Measurements from ENCODE around the gene MAGI1.

The MAGI1 gene

DNA sequence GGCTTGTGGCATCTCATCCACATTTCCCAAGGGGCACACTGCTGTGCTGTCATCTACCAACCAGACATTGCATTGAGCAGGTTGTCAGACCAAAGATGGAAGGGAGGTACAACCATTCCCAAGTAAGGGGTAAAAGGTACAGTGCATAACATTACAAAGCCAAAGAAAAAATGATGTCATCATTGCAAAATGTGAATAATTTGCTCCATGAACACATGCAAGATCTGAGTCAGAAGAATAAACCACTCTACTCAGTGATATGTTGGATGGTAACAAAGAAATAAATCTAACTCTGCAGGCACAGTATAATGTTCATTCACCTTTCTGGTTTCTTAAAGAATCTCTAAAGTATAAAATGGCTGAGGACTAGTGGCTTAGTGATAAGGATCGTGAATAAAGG lies 202.7 kb downstream of the MAGI1 start:
- H3K79me2 ChIP-seq (ENCODE audit: insufficient read depth, low read depth) = no peaks in the 10 kb centered on the region
- H3K27me3 ChIP-seq (ENCODE audit: insufficient read depth, low read depth) = no peaks in the 10 kb centered on the region
- H3K4me2 ChIP-seq = no peak overlapping the region
- TF ChIP-seq, protein P1, sequence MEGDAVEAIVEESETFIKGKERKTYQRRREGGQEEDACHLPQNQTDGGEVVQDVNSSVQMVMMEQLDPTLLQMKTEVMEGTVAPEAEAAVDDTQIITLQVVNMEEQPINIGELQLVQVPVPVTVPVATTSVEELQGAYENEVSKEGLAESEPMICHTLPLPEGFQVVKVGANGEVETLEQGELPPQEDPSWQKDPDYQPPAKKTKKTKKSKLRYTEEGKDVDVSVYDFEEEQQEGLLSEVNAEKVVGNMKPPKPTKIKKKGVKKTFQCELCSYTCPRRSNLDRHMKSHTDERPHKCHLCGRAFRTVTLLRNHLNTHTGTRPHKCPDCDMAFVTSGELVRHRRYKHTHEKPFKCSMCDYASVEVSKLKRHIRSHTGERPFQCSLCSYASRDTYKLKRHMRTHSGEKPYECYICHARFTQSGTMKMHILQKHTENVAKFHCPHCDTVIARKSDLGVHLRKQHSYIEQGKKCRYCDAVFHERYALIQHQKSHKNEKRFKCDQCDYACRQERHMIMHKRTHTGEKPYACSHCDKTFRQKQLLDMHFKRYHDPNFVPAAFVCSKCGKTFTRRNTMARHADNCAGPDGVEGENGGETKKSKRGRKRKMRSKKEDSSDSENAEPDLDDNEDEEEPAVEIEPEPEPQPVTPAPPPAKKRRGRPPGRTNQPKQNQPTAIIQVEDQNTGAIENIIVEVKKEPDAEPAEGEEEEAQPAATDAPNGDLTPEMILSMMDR (conservative IDR thresholded peaks at IDR 0.05; ENCODE audit: low read depth, low read length) = no peak
- no peak overlapping the region for H3K4me3 ChIP-seq (IDR thresholded peaks at IDR 0.05; ENCODE audit: insufficient read depth, low read depth, low read length)
- H3K27ac ChIP-seq = no peak overlapping the region
- H3K4me1 ChIP-seq (ENCODE audit: low read depth, poor library complexity, severe bottlenecking) = peaks cover 42% of the 10 kb centered on the region
- H3K36me3 ChIP-seq (ENCODE audit: insufficient read depth) = no peaks in the 10 kb centered on the region
- no peak overlapping the region for H3K9ac ChIP-seq
- no peak overlapping the region for H2AFZ ChIP-seq (ENCODE audit: low read depth)
- no peaks in the 10 kb centered on the region for H4K20me1 ChIP-seq (ENCODE audit: insufficient read depth)

DNA sequence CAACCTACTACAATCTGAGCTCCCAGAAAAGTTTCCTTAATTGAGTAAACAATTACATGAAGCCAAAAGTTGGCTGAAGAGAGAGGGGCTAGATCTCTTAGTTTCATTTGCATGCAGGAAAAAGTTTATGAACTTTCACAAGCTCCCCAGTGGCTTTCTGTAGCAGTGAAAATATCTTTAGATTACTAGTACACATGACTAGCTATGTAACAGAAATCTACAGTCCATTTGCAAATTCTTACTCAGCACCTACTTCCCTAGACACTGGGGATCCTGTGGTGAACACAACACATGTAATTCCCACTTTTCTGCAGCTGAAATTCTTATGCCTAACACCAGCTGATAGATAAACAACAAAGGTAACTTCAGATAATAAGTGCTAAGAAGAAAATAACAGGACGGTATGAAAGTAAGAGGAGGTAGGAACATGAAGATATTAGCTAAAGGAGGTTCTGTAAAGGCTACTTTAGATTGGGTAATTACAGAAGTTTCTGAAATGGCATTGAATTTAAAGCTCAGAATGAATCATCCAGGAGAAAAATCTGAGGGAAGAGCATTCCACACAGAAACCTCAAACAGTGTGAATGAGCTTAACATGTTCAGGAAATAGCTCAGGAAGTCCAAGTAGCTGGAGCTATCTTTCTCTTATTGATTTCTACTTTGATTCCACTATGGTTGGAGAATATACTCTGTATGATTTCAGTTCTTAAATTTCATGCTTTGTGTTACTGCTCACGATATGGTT lies 204.8 kb downstream of the MAGI1 start:
- Histone ChIP-seq H3K9ac (no peak overlapping the region), H4K20me1 (ENCODE audit: insufficient read depth) (no peaks in the 10 kb centered on the region), H3K27ac (no peak overlapping the region), H2AFZ (ENCODE audit: low read depth) (no peak overlapping the region), H3K4me3 (IDR thresholded peaks at IDR 0.05; ENCODE audit: insufficient read depth, low read depth, low read length) (no peak overlapping the region), H3K4me2 (peak overlapping the region; percentile 53), H3K27me3 (ENCODE audit: insufficient read depth, low read depth) (no peaks in the 10 kb centered on the region), H3K36me3 (ENCODE audit: insufficient read depth) (no peaks in the 10 kb centered on the region), H3K4me1 (ENCODE audit: low read depth, poor library complexity, severe bottlenecking) (peaks cover 42% of the 10 kb centered on the region), H3K79me2 (ENCODE audit: insufficient read depth, low read depth) (no peaks in the 10 kb centered on the region)
- TF ChIP-seq, protein P1 (conservative IDR thresholded peaks at IDR 0.05; ENCODE audit: low read depth, low read length) = no peak

DNA sequence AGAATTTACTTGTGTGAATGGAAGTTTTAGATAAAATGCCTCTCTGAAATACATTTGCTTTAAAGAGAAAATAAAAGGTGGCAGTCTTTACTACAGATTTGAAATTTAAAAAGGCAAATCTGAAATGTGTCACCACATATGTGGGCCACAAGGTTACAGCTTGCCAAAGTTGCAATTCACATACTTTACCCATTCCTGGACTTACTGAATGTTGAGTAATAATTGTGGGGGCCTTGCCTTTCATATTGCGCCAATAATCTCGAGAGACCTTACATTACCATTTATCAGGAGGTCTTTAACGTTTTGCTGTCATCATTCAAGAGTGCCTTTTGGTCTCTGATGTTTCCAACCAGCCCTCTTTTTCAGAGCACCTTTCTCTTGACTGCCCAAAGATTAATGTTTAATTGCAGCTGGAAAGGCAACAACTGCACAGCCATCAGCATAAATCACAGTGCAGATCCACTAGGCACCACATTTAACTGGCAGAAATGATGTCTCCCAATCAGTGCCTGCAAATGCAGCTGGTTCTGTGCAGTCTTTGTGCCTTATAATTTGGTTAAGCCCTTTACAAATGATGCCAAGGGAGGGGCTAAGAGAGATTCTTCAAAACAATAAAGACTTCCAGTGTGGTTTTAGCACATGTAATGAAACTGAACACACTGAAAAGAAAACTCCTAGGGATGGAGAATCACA lies 206.8 kb downstream of the MAGI1 start:
- Histone ChIP-seq H3K79me2 (ENCODE audit: insufficient read depth, low read depth) (no peaks in the 10 kb centered on the region), H3K4me2 (no peak overlapping the region), H3K4me1 (ENCODE audit: low read depth, poor library complexity, severe bottlenecking) (peaks cover 42% of the 10 kb centered on the region), H4K20me1 (ENCODE audit: insufficient read depth) (no peaks in the 10 kb centered on the region), H3K27ac (no peak overlapping the region), H3K4me3 (IDR thresholded peaks at IDR 0.05; ENCODE audit: insufficient read depth, low read depth, low read length) (no peak overlapping the region), H3K27me3 (ENCODE audit: insufficient read depth, low read depth) (no peaks in the 10 kb centered on the region), H2AFZ (ENCODE audit: low read depth) (no peak overlapping the region), H3K9ac (no peak overlapping the region), H3K36me3 (ENCODE audit: insufficient read depth) (no peaks in the 10 kb centered on the region)
- TF ChIP-seq, protein P1 (conservative IDR thresholded peaks at IDR 0.05; ENCODE audit: low read depth, low read length) = no peak

DNA sequence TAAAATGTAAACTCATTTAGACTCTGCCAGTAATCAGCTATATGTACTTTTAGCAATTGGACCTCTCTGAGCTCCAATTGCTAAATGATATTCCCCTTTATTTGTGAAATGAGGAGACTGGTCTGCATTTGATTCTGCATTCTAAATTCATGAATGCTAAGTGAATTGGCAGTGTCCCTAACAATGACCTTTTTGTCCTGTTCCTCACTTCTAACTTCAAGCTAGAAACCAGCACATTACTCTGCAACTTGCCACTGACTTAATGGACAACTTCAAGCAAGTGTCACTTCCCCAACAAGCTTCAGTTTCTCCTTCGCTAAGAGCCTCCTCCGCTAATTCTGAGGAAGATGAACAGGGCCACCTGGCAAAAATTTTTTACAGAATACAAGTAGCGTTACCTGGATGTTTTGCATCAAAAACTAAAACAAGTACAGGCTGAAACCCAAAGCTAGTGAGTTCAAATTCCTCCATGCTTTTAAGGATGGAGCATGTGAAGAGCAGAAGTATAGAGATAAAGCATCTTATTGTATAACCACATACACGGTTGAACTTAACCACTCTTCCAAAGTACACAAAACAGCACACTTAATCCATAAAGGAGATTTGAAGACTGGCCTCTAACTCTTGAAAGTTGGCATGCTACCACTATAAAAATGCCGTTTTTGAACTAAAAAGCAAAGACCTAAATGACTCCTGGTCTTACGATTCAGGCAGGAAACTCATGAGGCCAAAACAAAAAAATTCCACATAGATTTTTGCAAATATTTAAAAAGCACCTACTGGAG lies 207.6 kb downstream of the MAGI1 start:
- Histone ChIP-seq H3K9ac (no peak overlapping the region), H3K4me3 (IDR thresholded peaks at IDR 0.05; ENCODE audit: insufficient read depth, low read depth, low read length) (no peak overlapping the region), H3K79me2 (ENCODE audit: insufficient read depth, low read depth) (no peaks in the 10 kb centered on the region), H3K4me2 (no peak overlapping the region), H2AFZ (ENCODE audit: low read depth) (no peak overlapping the region), H3K27ac (no peak overlapping the region), H3K27me3 (ENCODE audit: insufficient read depth, low read depth) (no peaks in the 10 kb centered on the region), H3K4me1 (ENCODE audit: low read depth, poor library complexity, severe bottlenecking) (peaks cover 42% of the 10 kb centered on the region), H3K36me3 (ENCODE audit: insufficient read depth) (no peaks in the 10 kb centered on the region), H4K20me1 (ENCODE audit: insufficient read depth) (no peaks in the 10 kb centered on the region)
- TF ChIP-seq, protein P1 (conservative IDR thresholded peaks at IDR 0.05; ENCODE audit: low read depth, low read length) = no peak
